Prostate gland (tissue), 2 donors: Measurements from ENCODE around the gene RCC1. TPM values are rescaled to one million over a fixed set of nuclear protein-coding genes. Genes with fewer than 3 reads are reported as not detected.

ENCODE experiments used
- DNase-seq: peaks from one replicate; pipeline ENCODE4 v3.0.0-alpha.2; 2019; ENCODE audit warnings: low spot score
- H3K27ac ChIP-seq, 2 donors: fragments of 200-600 bp; sonication (generic); 2 replicates each; pipeline ENCODE4 v1.5.1; 2017 to 2019
- H3K27me3 ChIP-seq: fragments of 200-600 bp; sonication (generic); replicated peaks from 2 replicates; pipeline ENCODE4 v1.5.1; 2019; ENCODE audit not compliant: insufficient read depth
- H3K36me3 ChIP-seq, 2 donors: fragments of 200-600 bp; sonication (generic); 1 replicate in 1 of 2; 2 replicates in 1 of 2; pipeline versions ENCODE4 v1.5.1 to v1.8.1; 2017 to 2019
- H3K4me1 ChIP-seq: fragments of 200-600 bp; sonication (generic); replicated peaks from 2 replicates; pipeline ENCODE4 v1.5.1; 2019
- H3K4me3 ChIP-seq, 2 donors: fragments of 200-600 bp; sonication (generic); 2 replicates each; pipeline ENCODE4 v1.5.1; 2017 to 2019
- H3K9me3 ChIP-seq: fragments of 200-600 bp; sonication (generic); 2 replicates; pipeline ENCODE4 v1.5.1; 2017
- POLR2A ChIP-seq: fragments of 450-650 bp; IDR thresholded peaks from one replicate; pipeline ENCODE4 v1.6.1; 2016; ENCODE audit warnings: antibody characterized with exemption, mild to moderate bottlenecking
- POLR2AphosphoS5 ChIP-seq: sonication (generic); formaldehyde crosslinking; IDR thresholded peaks from one replicate; pipeline ENCODE4 v1.6.1; 2017; ENCODE audit warnings: antibody characterized with exemption
- WGBS: methylation state at CpG from one replicate; pipeline ENCODE4 v1.1.5; 2018; 5-methylcytosine and 5-hydroxymethylcytosine counted together
- intact Hi-C: fragments of 100-400 bp; cut with DNase I; formaldehyde crosslinking; loops from one replicate; pipeline ENCODE4 v1.14.2; 2022
- total RNA-seq, 2 donors: library from RNA; depleted of rRNA; stranded (reverse); fragments of >200 nt; gene quantifications; one replicate each; pipeline ENCODE4 v1.1.0, GENCODE V29; 2016
- TF ChIP-seq, protein P1 (sequence below), 4 experiments: fragments of 200-600 bp in 2 of 4; fragments of 450-650 bp in 2 of 4; sonication (generic) in 2 of 4; IDR thresholded peaks; 1 replicate in 3 of 4; 2 replicates in 1 of 4; pipeline ENCODE4 v1.5.1; 2016 to 2019; ENCODE audit warnings: antibody characterized with exemption in 4 of 4, mild to moderate bottlenecking in 2 of 4, moderate library complexity in 2 of 4

The RCC1 gene
- total RNA-seq, 2 donors from 2014 or later, result 13.8 to 18.1 TPM

- 88% methylated on average over 1 of the region's 1 CpG for WGBS
- H3K4me3 ChIP-seq, result no peak overlapping the region
- H3K4me1 ChIP-seq, result no peaks in the 10 kb centered on the region
- no peaks in the 10 kb centered on the region for H3K27me3 ChIP-seq
- intact Hi-C loops, result loop anchor here (5.0 kb wide), 1 partner anchor 87 kb away; no protein-coding TSS in a partner anchor
- no peaks in the 10 kb centered on the region for H3K9me3 ChIP-seq
- H3K27ac ChIP-seq, result no peak overlapping the region
- DNase-seq, result no peak
- TF ChIP-seq POLR2AphosphoS5 (no peak), POLR2A (no peak)
- TF ChIP-seq, protein P1, sequence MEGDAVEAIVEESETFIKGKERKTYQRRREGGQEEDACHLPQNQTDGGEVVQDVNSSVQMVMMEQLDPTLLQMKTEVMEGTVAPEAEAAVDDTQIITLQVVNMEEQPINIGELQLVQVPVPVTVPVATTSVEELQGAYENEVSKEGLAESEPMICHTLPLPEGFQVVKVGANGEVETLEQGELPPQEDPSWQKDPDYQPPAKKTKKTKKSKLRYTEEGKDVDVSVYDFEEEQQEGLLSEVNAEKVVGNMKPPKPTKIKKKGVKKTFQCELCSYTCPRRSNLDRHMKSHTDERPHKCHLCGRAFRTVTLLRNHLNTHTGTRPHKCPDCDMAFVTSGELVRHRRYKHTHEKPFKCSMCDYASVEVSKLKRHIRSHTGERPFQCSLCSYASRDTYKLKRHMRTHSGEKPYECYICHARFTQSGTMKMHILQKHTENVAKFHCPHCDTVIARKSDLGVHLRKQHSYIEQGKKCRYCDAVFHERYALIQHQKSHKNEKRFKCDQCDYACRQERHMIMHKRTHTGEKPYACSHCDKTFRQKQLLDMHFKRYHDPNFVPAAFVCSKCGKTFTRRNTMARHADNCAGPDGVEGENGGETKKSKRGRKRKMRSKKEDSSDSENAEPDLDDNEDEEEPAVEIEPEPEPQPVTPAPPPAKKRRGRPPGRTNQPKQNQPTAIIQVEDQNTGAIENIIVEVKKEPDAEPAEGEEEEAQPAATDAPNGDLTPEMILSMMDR (IDR thresholded peaks at IDR 0.05), result no peak
- peaks cover 0 to 11% of the 10 kb centered on the region in 2 donors for H3K36me3 ChIP-seq
Observed at GRCh38 chr1:28494737-28495136, 11.1 kb upstream of the RCC1 start.

- TF ChIP-seq POLR2AphosphoS5 (no peak), POLR2A (no peak)
- TF ChIP-seq, protein P1 (IDR thresholded peaks at IDR 0.05), result no peak
- 85% methylated on average over 4 of the region's 4 CpGs for WGBS
Observed at GRCh38 chr1:28499553-28499952, 6.3 kb upstream of the RCC1 start.

DNA sequence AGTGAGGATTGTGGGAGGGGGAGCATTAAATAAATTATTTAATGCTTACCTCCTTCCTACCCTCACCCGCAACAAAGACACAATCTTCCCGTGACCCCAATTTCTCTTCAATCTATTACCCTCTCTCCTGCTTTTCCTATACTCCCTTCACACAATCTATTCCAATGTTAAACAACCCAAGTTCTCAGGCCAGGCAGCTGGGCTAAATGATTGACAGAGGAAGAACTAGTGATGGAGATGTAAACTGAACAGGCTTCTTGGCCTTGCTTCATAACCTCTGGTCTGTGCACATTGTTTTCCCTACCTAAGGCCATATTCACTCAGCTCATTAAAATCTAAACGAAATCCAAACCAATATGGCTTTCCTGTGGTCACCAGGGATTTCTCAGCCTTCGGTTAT, 3.9 kb upstream of the RCC1 start:
- Histone ChIP-seq H3K27ac (no peak overlapping the region), H3K36me3 (peaks cover 0 to 1% of the 10 kb centered on the region in 2 donors), H3K4me1 (no peaks in the 10 kb centered on the region), H3K4me3 (no peak overlapping the region), H3K27me3 (no peaks in the 10 kb centered on the region), H3K9me3 (no peaks in the 10 kb centered on the region)
- no peak for DNase-seq
- TF ChIP-seq POLR2AphosphoS5 (no peak), POLR2A (no peak)
- TF ChIP-seq, protein P1 (IDR thresholded peaks at IDR 0.05), result no peak
- WGBS, result 76% methylated on average over 4 of the region's 4 CpGs
- intact Hi-C loops, result no loop called here

More at GRCh38 chr1:28499553-28499952, 6.3 kb upstream of the RCC1 start:
- intact Hi-C loops, result loop anchor here (5.0 kb wide), 1 partner anchor 92 kb away; no protein-coding TSS in a partner anchor
- no peak overlapping the region for H3K27ac ChIP-seq
- no peak overlapping the region for H3K4me3 ChIP-seq
- no peaks in the 10 kb centered on the region for H3K9me3 ChIP-seq
- no peaks in the 10 kb centered on the region for H3K27me3 ChIP-seq
- peaks cover 0 to 4% of the 10 kb centered on the region in 2 donors for H3K36me3 ChIP-seq
- H3K4me1 ChIP-seq, result no peaks in the 10 kb centered on the region
- DNase-seq, result no peak

DNA sequence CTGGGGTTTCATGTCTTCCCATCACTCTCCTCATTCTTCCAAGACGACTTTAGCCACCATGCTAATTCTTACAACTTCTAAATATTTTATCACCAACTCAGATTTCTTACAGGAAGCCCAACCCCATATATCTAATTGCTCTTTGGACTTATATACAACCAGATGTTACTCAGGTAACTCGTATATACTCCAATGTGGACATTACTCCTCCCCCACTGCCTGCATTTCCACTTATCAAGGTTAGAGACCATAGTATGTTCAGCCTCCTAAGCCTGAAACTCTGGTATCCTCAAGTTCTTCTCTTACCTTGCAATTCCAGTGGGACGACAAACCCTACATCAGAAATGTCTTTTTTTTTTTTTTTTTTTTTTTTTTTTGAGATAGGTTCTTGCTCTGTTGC, 2.7 kb upstream of the RCC1 start:
- H3K4me3 ChIP-seq, result no peak overlapping the region
- no peaks in the 10 kb centered on the region for H3K4me1 ChIP-seq
- H3K27me3 ChIP-seq, result no peaks in the 10 kb centered on the region
- H3K27ac ChIP-seq, result no peak overlapping the region
- 68% methylated on average over 3 of the region's 3 CpGs for WGBS
- TF ChIP-seq POLR2AphosphoS5, result no peak
- TF ChIP-seq, protein P1 (IDR thresholded peaks at IDR 0.05), result no peak
- no peak for TF ChIP-seq POLR2A
- no peak for DNase-seq
- no peaks in the 10 kb centered on the region for H3K9me3 ChIP-seq
- no peaks in the 10 kb centered on the region for H3K36me3 ChIP-seq
- intact Hi-C loops, result no loop called here

DNA sequence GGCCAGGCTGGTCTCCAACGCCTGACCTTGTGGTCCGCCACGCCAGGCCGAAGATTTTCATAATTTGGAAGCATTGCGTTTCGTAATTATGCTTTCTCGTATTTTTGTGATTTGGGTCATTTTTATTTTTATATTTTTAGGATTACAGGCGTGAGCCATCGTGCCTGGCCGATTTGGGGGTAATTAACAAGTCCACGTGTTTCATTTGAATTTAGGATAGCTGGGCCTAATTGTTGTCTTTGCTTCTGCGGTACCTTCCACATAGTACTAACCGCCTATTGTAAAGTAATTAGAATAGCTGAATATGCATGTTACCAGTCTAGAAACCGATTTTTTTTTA, 1.0 kb downstream of the RCC1 start:
- TF ChIP-seq, protein P1 (IDR thresholded peaks at IDR 0.05), result no peak
- TF ChIP-seq POLR2A (no peak), POLR2AphosphoS5 (no peak)
- Histone ChIP-seq H3K4me1 (no peaks in the 10 kb centered on the region), H3K36me3 (peaks cover 0 to 11% of the 10 kb centered on the region in 2 donors), H3K4me3 (peak overlapping the region; percentile 57 to 72), H3K9me3 (no peaks in the 10 kb centered on the region), H3K27me3 (no peaks in the 10 kb centered on the region), H3K27ac (peak overlapping the region; percentile 71 to 77)
- 1% methylated on average over 14 of the region's 14 CpGs for WGBS
- no peak for DNase-seq
- intact Hi-C loops, result no loop called here
